KOPT-K1 (cell line): ENCODE data around the gene ABCG2.
"Not testable (repeated sequence)": the region's sequence is repeated elsewhere in the genome, so short reads cannot be mapped to it uniquely, and the experiment has no call there.

Source experiments
- H3K27ac ChIP-seq: fragments of 200-600 bp; sonication (generic); 2 replicates; pipeline ENCODE4 v1.5.1; 2016; ENCODE audit warnings: antibody characterized with exemption, mild to moderate bottlenecking, low read depth, low read length; ENCODE audit not compliant: poor library complexity, severe bottlenecking
- H3K36me3 ChIP-seq: fragments of 200-600 bp; sonication (generic); 2 replicates; pipeline ENCODE4 v1.5.1; 2017; ENCODE audit warnings: antibody characterized with exemption, mild to moderate bottlenecking, low read length, moderate library complexity; ENCODE audit not compliant: insufficient read depth
- H3K9me3 ChIP-seq: fragments of 200-600 bp; sonication (generic); 2 replicates; pipeline ENCODE4 v1.5.1; 2017; ENCODE audit warnings: antibody characterized with exemption, low read length, mild to moderate bottlenecking; ENCODE audit not compliant: insufficient read depth, poor library complexity, severe bottlenecking

Gene ABCG2

DNA sequence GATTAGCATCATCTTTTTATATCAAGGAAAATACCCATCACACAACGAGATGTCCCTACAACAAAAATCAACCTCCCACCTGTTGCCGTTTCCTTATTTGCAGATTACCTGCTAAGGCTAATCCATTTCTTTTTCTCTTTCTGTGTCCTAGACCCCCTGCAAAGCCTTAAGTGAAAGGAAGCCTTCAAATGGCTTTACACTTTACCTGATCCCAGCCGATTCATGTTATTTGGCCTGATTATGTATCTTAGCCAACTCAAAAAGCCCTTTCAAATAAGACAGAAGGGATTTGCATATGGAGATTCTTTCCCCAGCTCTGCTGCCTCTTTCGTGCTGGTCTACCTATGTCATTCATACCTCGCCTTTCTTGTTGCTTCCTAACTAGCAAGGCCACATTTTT is 14.4 kb downstream of the ABCG2 start:
- Histone ChIP-seq H3K36me3 (no peaks in the 10 kb centered on the region), H3K27ac (no peak overlapping the region)

DNA sequence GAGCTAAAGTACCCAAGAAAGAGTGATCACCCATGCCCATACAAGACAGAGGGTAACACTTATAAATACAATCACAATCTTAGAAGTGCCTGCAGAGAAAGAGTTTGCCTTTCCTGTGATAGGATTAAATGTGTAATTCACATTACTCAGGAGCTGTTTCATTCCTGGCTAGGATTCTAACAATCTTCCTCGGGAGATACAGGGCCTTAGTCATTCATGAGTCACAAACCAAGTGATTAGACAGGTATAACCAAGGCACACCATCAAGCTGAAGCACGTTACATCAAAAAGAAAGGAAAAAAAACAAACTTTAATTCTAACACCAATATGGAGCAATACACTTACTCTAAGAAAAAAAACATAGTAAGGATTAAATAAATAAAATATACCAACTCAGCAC is 14.9 kb downstream of the ABCG2 start:
- Histone ChIP-seq H3K27ac (no peak overlapping the region), H3K36me3 (no peaks in the 10 kb centered on the region), H3K9me3 (no peaks in the 10 kb centered on the region)

More for the DNA sequence above, 14.4 kb downstream of the ABCG2 start:
- H3K9me3 ChIP-seq: no peaks in the 10 kb centered on the region

DNA sequence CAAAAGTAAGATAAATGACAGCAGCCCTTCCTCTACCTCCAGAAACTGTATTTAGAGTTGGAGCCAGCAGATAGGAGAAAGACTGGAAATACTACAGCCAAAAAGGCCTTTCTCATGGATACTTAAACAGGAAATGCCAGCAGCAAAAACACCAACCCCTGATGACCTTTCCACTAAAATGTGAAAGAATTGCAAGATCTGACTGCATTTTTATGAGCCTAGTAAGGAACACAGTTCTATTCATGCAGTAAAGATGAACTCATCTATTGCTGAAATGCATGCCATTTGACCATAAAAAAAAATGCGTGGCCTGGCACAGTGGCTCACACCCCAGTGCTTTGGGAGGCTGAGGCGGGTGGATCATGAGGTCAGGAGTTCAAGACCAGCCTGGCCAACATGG is 19.9 kb downstream of the ABCG2 start:
- Histone ChIP-seq H3K9me3 (no peaks in the 10 kb centered on the region), H3K36me3 (no peaks in the 10 kb centered on the region), H3K27ac (no peak overlapping the region)

DNA sequence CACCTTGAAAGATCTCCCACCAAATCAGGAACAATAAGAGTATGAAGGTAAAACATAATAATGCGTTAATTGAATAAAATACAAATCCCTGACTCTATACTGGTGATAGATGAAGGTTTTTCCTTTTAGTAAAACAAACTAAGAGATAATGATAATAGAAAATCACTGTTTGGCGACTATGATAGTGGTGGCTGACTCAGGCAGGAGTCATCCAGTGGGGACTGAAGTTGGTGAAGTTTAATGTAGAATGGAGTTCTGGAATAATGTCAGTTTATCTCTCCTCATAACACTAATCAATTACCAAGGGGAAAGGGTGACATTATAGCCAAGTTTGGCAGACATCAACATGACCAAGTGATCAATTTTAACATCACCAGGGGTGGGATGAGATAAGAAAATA is 21.3 kb downstream of the ABCG2 start:
- Histone ChIP-seq H3K9me3 (no peaks in the 10 kb centered on the region), H3K27ac (no peak overlapping the region), H3K36me3 (no peaks in the 10 kb centered on the region)

DNA sequence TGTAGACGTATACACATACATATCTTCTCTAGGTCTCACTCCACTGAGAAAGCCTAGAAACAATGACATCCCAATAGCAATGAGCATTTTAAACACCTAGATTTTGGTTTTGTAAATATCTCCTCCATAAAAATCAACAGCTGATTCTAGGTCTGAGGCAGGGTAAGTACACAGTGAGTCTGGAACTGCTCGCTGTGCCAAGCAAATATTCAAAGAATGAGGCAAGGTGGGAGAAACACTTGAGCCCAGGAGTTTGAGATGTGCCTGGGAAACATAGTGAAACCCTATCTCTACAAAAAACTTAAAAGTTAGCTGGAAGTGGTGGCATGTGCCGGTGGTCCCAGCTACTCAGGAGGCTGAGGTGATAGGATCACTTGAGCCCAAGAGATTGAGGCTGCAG is 22.2 kb downstream of the ABCG2 start:
- Histone ChIP-seq H3K9me3 (no peaks in the 10 kb centered on the region), H3K27ac (no peak overlapping the region), H3K36me3 (no peaks in the 10 kb centered on the region)

DNA sequence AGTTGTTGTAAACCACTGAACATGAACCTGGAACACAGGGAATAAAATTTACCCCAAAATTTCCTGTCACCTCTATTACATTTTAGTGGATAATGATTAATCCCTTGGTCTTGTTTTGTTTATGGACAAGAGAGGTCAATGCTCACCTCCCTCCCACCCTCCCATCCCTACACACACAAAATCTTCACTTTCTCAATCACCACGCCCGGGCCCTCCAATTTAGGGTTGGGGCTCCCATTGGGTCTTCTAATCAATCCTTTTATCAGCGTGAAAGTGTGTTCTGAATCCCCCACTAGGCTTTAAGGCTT is 23.1 kb downstream of the ABCG2 start:
- Histone ChIP-seq H3K9me3 (no peaks in the 10 kb centered on the region), H3K27ac (no peak overlapping the region), H3K36me3 (no peaks in the 10 kb centered on the region)

DNA sequence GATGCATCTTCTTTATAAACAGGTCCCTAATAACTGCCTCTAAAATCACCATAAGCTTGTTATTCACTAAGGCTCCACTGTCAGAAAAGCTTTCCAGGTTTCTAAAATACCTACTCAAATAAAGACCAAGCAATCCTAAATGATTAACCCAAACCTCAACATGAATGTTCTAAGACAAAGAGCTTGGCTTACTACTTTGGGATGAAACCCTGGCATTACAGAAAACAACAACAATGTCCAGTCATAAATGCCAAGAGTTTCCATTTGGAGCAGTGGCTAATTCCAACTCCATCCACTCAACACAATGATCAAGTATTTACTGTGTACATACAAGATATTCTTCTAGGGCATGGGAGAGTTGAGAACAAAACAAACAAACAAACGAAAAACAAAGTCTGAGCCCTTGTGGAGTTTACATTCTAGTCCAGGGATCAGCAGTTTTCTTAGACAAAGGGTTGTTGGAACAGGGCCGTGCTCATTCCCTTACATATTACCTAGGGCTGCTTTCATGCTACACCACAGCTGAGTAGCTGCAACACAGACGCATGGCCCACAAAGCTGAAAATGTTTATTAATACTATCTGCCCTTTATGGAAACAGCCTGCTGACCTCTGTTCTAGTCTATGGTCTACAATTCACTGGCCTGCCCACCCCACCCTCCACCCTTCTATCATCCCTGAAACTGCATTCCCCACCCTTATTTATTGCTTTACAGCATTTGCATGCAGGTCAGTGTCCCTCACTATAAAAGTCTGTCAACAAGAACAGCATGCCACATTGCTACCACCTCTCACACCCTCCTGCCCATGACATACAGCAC is 23.7 kb downstream of the ABCG2 start:
- Histone ChIP-seq H3K27ac (no peak overlapping the region), H3K36me3 (no peaks in the 10 kb centered on the region), H3K9me3 (no peaks in the 10 kb centered on the region)

DNA sequence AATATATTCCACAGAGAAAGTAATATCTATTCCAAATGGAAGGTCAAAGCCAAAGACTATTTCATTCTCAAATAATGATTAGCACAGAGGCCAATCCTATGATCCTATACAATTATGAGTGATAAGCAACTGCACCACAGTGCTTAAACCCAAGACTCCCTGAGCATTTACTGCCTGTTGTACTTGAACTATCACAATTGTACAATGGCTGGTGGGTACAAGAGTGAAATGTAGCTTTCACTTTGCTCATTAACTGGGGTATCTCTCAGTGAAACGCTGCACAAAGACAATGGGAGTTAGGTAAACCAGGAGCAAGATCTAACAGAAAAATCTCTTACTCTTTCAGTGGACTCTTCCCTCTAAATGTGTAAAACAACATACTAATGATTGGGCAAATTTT is 24.3 kb downstream of the ABCG2 start:
- no peak overlapping the region for H3K27ac ChIP-seq
- no peaks in the 10 kb centered on the region for H3K9me3 ChIP-seq
- no peaks in the 10 kb centered on the region for H3K36me3 ChIP-seq

DNA sequence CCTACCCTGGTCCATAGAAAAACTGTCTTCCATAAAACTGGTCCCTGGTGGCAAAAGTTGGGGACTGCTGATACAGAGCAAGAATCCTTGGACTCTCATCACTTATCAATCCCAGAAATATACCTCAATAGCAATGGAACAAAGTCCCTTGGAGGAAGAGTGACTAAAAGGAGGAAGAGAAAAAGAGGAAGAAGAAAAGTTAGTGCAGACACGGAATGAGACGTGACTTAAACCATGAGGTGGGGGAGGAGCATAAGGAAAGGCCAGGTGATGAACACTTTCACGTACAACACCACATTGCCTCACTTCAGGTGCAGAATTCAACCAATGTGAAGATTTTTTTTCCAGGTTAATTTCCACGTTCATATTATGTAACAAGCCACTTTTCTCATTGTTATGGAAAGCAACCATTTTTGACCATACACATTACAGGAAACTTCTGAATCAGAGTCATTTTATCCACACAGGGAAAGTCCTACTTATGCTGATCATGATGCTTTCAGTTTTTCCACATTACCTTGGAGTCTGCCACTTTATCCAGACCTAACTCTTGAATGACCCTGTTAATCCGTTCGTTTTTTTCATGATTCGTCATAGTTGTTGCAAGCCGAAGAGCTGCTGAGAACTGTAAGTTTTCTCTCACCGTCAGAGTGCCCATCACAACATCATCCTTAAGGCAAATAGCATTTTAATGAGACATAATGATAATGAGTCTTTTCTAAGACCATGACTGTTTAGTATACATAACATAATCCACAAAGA is 27.7 kb downstream of the ABCG2 start:
- H3K36me3 ChIP-seq: no peaks in the 10 kb centered on the region
- no peaks in the 10 kb centered on the region for H3K9me3 ChIP-seq
- no peak overlapping the region for H3K27ac ChIP-seq

DNA sequence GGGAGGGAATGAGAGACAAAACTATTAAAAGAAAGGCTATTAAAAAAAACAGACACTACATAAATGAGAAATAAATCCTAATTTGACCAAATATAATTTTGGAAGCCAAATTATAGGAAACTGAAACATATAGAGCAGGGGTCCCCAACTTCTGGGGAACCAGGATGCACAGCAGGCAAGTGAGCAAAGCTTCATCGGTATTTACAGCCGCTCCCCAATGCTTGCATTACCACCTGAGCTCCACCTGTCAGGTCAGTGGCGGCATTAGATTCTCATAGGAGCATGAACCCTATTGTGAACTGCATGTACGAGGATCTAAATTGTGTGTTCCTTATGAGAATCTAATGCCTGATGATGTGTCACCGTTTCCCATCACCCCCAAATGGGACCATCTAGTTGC is 28.4 kb downstream of the ABCG2 start:
- Histone ChIP-seq H3K36me3 (no peaks in the 10 kb centered on the region), H3K9me3 (no peaks in the 10 kb centered on the region), H3K27ac (no peak overlapping the region)

DNA sequence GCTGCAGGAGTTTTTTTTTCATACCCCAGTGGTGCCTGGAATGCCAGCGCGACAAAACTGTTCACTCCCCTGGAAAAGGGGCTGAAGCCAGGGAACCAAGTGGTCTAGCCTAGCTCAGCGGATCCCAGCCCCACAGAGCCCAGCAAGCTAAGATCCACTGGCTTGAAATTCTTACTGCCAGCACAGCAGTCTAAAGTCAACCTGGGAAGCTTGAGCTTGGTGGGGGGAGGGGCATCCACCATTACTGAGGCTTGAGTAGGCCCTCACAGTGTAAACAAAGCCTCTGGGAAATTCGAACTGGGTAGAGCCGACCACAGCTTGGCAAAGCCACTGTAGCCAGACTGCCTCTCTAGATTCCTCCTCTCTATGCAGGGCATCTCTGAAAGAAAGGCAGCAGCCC is 36.2 kb downstream of the ABCG2 start:
- not testable (repeated sequence) for H3K36me3 ChIP-seq, H3K27ac ChIP-seq
- peaks cover 28% of the 10 kb centered on the region for H3K9me3 ChIP-seq

DNA sequence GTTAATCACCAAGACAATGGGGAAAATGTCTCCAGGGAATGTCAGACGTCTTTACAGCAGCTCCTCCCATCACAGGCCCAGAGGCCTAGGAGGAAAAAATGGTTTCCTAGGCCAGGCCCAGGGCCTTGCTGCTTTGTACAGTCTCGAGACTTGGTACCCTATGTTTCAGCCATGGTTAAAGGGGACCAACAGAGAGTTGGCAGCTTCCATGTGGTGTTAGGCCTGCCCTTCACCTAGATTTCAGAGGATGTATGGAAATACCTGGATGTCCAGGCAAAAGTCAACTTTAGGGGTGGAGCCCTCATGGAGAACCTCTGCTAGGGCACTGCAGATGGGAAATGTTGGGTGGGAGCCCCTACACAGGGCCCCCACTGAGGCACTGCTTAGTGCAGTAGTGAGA is 38.5 kb downstream of the ABCG2 start:
- no peaks in the 10 kb centered on the region for H3K36me3 ChIP-seq
- H3K9me3 ChIP-seq: peaks cover 28% of the 10 kb centered on the region
- H3K27ac ChIP-seq: no peak overlapping the region

DNA sequence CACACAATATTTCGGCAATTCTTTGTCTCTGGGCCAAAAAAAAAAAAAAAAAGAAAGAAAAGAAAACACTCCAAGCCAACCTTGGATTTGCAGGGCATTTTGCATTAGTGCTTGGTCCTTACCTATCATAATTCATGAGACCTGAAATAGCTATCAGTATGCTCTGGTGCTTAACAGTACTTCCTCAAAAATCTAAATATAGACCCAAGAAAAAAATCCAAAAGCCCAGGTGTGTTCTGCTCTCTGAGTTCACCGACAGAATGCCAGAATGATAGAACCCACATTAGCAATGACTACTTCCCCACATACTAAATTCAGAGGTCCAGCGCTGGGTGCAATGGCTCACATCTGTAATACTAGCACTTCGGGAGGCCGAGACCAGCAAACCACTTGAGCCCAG is 42.9 kb downstream of the ABCG2 start:
- peaks cover 18% of the 10 kb centered on the region for H3K9me3 ChIP-seq
- no peak overlapping the region for H3K27ac ChIP-seq
- no peaks in the 10 kb centered on the region for H3K36me3 ChIP-seq

DNA sequence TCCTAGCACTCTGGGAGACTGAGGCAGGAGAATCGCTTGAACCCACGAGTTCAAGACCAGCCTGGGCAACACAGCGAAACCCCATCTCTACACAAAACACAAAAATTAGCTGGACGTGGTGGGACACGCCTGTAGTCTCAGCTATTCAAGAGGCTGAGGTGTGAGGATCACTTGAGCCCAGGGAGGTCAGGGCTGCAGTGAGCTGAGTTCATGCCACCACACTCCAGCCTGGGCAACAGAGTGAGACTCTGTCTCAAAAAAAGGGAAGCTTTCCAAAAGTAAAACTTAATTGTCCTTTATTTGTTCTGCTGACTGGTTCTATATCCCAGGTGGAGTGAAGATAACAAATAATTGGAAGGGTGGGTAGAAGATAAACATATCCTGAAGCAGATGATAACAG is 45.6 kb downstream of the ABCG2 start:
- H3K27ac ChIP-seq: no peak overlapping the region
- no peaks in the 10 kb centered on the region for H3K36me3 ChIP-seq

DNA sequence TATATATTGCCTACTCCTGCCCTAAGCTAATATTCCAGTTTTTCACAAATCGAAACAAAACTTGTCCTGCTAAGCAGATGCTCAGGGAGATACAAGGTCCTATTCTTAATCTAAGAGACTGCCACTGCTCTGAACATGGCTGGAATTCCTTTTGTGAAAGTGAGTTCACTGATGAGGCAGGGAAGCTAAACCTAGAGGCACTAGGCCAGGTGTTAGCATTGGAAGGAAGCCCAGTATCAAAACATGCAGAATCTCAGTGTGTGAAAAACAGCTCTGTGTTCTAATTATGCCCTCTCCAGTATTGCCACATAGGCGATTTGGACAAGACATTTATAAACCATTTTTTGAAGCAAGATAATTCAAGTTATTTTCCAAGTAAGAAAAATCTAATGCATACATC is 47.6 kb downstream of the ABCG2 start:
- H3K9me3 ChIP-seq: no peaks in the 10 kb centered on the region
- no peaks in the 10 kb centered on the region for H3K36me3 ChIP-seq
- H3K27ac ChIP-seq: no peak overlapping the region

More for the DNA sequence above, 45.6 kb downstream of the ABCG2 start:
- no peaks in the 10 kb centered on the region for H3K9me3 ChIP-seq
